ENCODE results near the gene SLC7A5.

GRCh38 chr16:87897521-87898505 lies 28.5 kb upstream of the SLC7A5 start:
- no peak for TF ChIP-seq CTCF (conservative IDR thresholded peaks at IDR 0.05)
- no peak for TF ChIP-seq ZFX (IDR thresholded peaks at IDR 0.05)

Measured in C4-2B (cell line).